NCI-H2171 treated with DMSO at 0.1 percent for 48 hours (cell line): ENCODE data around the gene NBEAL2.
"Not testable (repeated sequence)": the region's sequence is repeated elsewhere in the genome, so short reads cannot be mapped to it uniquely, and the experiment has no call there.

Experiments
- DNase-seq: peaks from one replicate; lab custom pipeline; 2025; lab: John Stamatoyannopoulos, UW

Gene NBEAL2

GRCh38 chr3:46962427-46962826 lies 17.0 kb upstream of the NBEAL2 start:
- no peak for DNase-seq

DNA sequence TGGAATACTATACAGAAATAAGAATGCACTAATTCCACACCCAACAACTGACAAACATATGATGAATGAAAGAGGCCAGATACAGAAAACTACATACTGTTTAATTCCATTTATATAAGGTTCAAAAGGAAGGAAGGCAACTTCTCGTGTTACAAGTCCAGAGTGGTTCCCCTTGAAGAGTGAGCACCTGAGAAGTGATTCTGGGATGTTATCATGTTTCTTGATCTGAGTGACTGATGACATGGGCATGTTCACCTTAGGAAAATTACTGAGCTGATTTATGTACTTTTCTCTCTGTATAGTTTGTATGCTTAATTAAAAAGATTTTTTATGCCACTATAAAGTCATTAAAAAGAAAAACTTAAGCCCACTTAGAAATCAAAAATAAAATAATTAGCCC lies 16.5 kb upstream of the NBEAL2 start:
- no peak for DNase-seq

- DNase-seq: not testable (repeated sequence)
These were observed 15.4 kb upstream of the NBEAL2 start for GRCh38 chr3:46964038-46964590.

GRCh38 chr3:46965151-46965550 lies 14.3 kb upstream of the NBEAL2 start:
- no peak for DNase-seq

- DNase-seq: no peak
These were observed 12.7 kb upstream of the NBEAL2 start for GRCh38 chr3:46966811-46967210.

DNA sequence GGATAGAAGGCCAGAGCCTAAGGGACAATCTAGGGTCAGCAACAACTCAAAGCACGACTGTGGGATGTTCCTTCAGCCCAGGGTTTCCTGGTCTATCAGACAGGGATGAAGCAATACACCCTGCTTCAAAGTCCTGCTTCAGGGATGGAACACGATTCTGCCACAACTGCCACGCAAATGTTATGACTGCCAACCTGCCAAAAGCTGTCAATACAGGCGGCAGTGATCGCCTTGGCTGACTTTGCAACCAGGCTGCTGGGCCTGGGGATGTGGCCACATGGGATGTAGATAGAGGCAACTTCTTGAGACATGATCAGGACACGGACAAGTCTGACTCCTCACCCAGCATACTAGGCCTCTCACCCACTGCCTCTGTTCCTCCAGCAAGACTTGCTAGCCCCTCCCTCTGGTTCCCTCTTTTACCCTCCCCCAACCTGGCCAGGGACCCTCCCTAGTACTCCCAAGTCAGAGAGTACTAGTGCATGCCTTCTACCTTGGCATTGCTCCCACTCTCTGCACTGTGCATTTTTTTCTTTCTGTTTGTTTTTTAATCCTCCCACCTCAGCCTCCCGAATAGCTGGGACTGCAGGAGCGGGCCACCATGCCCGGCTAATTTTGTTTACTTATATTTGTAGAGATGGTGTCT lies 10.6 kb upstream of the NBEAL2 start:
- no peak for DNase-seq

GRCh38 chr3:46970391-46971091 lies 8.9 kb upstream of the NBEAL2 start:
- DNase-seq: no peak

DNA sequence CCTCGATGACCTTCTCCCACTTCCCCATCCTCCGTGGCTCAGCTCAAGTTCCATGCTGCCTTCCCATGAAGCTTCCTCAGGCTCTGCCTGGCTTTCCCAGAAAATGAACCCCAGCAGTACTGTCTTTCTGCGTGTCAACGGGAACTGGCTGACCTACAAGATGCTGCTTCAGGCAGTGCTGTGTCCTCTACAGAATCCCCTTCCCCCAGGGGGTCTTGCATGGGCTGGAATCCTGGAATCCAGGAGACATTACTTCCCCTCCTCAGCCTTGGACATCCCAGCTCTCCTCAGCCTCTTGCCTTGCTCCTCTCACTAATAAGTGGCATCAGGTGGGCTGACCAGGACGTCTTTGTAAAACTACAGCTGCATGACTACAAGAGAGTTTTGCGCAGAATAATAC lies 8.3 kb upstream of the NBEAL2 start:
- DNase-seq: no peak

DNA sequence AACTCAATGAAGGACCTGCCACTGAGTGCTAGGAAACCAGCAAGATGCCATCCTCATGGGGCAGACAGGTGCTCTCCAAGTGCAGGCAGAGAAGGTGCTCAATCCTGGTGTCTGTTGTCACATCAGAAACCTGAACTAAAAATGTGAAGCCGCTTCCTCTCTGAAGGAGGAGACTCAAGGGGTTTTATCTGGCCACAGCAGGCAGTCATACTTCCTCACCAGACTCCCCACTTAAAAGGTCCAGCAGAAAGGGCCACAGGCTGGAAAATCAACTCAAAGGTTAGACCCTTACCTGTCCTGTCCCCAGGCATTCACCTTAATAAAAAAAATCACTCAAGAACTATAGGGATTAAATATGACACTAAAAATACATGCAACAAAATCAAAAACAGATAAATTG lies 7.7 kb upstream of the NBEAL2 start:
- DNase-seq: no peak

DNA sequence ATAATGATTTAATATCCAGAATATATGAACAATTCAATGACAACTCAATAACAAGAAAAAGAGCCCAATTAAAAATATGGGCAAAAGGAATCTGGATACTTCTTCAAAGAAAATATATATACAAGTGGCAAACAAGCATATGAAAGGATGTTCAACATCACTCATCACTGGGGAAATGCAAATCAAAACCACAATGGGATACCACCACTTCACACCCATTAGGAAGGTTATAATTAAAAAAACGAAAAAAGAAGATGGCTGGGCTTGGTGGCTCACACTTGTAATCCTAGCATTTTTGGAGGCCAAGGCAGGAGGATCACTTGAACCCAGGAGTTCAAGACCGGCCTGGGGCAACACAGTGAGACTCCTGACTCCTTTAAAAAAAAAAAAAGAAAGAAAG lies 7.1 kb upstream of the NBEAL2 start:
- DNase-seq: no peak

DNA sequence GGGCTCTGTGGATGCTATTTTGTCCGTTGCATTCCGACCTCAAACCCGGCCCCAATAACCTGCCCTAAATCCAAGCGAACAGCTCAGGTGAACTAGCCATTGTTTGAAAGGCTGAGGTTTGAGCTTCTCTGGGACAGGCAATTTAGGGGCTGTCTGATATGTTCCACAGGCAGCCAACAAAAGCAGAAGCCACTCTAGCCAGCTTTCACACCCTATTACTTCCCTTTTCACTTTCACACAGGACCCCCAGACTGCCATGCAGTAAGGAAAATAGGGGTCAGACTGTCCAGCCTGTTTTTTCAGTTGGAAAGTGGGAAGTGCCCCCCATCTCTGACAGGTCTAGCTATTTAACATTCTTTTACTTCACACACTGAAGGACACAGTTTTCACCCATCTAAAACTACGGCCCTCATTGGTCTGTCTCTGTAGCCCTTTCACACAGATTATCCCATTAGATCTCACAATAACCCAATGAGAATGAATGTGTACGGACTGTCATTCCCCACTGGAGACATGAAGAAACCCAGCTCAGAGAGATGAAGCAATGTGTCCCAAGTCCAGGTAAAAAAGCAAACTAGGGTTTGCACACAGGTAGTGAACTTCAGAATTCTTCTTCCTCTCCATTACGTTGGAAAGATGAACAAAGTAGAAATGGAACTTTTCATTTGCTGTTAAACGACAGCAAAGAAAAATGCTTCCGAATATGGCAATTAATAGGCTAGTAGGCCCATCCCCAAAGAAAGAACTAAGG lies 4.9 kb upstream of the NBEAL2 start:
- no peak for DNase-seq

DNA sequence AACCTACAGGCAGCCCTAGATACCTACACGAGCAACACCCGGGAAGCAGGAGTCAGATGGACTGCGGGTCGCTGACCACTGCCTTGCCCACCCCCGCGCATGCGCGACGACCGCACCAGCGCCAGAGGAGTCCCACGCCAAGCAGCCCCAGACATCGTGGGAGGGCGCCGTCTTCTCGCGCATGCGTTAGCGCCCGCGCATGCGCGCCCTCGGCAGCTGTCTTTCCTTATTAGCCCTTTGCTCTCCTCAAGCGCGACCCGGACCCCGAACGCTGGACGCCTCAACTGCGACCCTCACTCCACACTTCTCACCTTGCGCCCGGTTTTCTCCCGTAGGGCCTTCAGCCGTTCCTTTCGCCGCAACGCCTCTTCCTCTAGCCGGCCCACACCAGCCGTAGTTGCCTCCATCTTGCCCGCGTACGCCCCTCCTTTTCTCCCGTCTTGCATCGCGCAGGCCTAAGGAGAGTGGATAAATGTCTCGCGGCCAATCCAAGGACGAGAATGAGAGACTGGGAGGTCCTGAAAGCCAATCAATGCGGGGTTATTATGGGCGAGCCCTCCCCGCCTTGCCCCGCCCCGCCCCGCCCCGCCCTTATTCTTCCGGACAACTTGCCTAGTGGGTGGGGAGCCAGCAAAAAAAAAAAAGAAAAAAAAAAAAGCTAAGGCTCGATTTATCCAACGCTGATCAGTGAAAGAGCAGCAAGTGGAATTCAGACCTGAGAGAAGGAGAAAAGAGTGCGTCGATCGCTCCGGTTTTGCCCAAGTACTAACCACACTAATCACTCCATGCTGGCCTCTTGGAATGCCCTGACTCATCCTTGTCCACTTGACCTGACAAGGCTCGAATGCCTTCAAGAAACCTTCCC lies 2.9 kb upstream of the NBEAL2 start, which contains the start of gene CCDC12:
CCDC12 (minus strand) TSS at position 420 of the 865 bp plus-strand sequence; CDS start at position 407, 13 bp downstream.
- DNase-seq: peak; percentile 97

- no peak for DNase-seq
These were observed 1.7 kb upstream of the NBEAL2 start for GRCh38 chr3:46977811-46978195.

DNA sequence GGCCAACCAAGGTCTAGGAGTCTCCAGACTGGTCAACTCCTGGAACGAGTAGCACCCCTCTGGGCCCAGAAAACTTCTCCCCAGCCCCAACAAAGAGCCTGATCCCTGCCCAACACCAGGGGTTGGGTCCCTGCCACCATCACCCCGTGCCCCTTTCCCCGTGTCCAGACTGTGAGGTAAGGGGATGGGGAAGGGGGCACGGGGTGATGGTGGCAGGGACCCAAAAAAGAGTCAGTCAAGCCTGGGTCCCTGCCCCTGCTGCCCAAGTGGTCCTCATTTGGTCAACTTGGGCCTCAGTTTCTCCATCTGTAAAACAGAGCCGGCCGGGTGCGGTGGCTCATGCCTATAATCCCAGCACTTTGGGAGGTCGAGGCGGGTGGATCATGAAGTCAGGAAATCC lies 1.1 kb upstream of the NBEAL2 start:
- DNase-seq: no peak

- DNase-seq: no peak
These were observed 562 bp downstream of the NBEAL2 start for GRCh38 chr3:46979958-46980497.

DNA sequence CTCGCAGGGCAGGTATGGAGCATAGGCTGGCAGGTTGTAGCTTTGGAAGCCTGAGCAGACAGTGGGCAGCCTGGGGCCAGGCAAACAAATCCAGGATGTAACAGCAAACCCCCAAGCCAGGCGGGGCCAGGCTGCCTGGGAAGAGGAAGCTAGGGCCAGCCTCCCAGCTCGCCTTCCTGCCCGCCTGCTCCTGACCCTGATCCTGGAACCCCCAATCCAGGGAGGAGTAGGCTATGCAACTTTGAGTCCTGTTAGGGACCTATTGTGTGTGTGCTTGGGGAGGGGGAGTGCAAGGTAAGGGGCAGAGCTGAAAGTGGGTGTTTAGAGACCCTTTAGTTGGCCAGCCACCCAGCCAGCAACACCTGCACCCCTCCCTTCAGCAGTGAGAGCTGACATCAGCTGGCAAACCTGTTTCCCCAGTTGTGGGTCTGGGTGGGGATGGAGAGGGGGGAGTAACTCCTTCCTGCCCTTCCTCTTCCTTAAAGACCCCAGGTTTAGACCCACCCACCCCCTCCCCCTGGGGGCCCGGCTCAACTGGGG lies 2.5 kb downstream of the NBEAL2 start:
- no peak for DNase-seq

DNA sequence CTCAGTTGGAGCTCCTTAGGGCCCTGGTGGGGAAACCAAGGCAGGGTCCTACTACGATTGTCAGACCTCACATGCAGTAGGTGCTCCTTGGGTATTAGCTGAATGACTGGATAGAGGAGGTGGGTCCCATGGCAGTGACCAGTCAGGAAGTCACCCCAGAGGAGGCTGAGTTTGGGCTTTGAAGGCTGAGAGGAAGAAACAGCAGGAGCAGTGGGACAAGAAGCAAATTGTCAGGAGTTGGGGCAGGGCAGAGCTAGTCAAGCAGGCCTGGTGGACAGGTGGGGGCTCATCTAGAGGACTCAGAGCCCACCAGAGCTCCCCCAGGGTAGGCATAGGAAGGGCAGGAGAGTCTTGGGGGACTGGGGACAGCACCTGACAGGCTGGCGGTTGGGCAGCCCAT lies 3.1 kb downstream of the NBEAL2 start:
- no peak for DNase-seq

- no peak for DNase-seq
These were observed 5.4 kb downstream of the NBEAL2 start for GRCh38 chr3:46984591-46985459.

DNA sequence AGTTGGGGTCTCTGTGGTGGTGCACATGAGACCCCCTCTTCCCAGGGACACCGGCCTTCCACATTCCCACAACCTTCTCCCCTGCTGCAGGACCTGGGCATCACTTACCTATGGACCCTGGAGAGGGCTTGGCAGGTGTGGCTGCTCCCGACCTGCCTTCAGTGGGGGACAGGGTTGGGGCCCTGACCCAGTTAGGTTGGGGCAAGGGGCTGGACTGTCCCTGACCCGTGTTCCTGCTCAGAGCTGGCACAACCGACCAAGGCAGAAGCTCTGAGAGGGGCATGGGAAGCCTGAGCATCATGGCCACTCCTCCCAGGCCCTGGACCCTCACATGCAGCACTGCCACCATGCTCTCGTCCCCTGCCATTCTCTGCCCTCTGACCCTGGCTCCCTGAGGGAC lies 6.1 kb downstream of the NBEAL2 start:
- no peak for DNase-seq

DNA sequence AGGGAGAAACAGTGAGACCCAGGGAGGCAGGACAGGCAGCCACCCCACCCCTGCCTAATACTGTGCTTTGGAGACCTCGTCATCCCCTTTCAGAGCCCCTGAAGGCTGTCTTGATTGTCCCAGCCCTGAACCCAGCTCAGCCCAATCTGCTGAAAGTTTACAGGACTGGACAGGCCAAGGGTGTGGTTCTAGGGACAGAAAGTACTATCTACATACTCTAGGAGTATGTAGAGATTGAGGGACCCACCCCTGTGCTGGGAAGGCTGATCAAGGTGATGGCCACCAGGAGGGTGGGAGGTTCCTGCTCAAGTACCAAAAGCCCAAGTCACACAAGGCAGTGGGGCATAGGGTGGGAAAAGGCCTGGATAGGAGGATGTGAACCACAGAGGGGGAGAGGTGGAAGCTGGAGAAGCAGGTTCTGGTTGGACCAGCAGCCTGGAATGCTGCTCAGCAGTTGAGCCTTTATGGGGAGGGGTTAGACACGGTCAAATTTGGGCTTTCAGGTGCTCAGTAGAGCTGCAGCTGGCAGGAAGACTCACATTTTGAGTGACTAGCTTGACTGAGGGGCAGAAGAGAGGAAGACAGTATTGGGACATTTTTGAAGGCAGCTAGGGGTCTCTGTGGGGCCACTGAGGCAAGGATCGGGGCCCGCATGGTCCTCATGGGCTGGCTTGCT lies 6.7 kb downstream of the NBEAL2 start:
- no peak for DNase-seq
